Islet of Langerhans (tissue), 1 donor: ENCODE data around the gene SPRY2.

Source experiments
- FAIRE-seq: peaks from one replicate; lab custom pipeline; 2011; peaks lifted over from hg19 to GRCh38; lab: Jason Lieb, UNC

Gene SPRY2

GRCh38 chr13:80312012-80312704 lies 28.8 kb downstream of the SPRY2 start:
- no peak for FAIRE-seq

GRCh38 chr13:80309926-80310325 lies 31.0 kb downstream of the SPRY2 start:
- FAIRE-seq = no peak

GRCh38 chr13:80307401-80307987 lies 33.4 kb downstream of the SPRY2 start:
- FAIRE-seq = no peak

GRCh38 chr13:80306337-80306972 lies 34.5 kb downstream of the SPRY2 start:
- FAIRE-seq = no peak

- no peak for FAIRE-seq
Observed at GRCh38 chr13:80305737-80306136, 35.2 kb downstream of the SPRY2 start.

- no peak for FAIRE-seq
Observed at GRCh38 chr13:80303225-80303811, 37.6 kb downstream of the SPRY2 start.

- no peak for FAIRE-seq
Observed at GRCh38 chr13:80299046-80299445, 41.9 kb downstream of the SPRY2 start.

- no peak for FAIRE-seq
Observed at GRCh38 chr13:80297503-80297902, 43.4 kb downstream of the SPRY2 start.

- no peak for FAIRE-seq
Observed at GRCh38 chr13:80297094-80297493, 43.8 kb downstream of the SPRY2 start.

GRCh38 chr13:80296638-80297037 lies 44.3 kb downstream of the SPRY2 start:
- no peak for FAIRE-seq

GRCh38 chr13:80290591-80290990 lies 50.3 kb downstream of the SPRY2 start:
- FAIRE-seq = no peak
